GM18511 (cell line): ENCODE data around the gene SPIN1.
"Not testable (repeated sequence)": the region's sequence is repeated elsewhere in the genome, so short reads cannot be mapped to it uniquely, and the experiment has no call there.

Source experiments
- ATAC-seq: cut with Tn5 transposase; IDR thresholded peaks from one replicate; pipeline ENCODE4 v1.9.1; 2021; ENCODE audit warnings: mild to moderate bottlenecking, moderate library complexity; ENCODE audit not compliant: unreplicated experiment

The SPIN1 gene

GRCh38 chr9:88388203-88388885 is at the start of gene SPIN1:
Gene SPIN1, plus strand, starts transcription at chr9:88388444. Its CDS starts 38,096 bp downstream, at chr9:88426540.
- peak; percentile 85 for ATAC-seq

GRCh38 chr9:88339317-88339716 is 48.9 kb upstream of the SPIN1 start:
- ATAC-seq, result no peak

DNA sequence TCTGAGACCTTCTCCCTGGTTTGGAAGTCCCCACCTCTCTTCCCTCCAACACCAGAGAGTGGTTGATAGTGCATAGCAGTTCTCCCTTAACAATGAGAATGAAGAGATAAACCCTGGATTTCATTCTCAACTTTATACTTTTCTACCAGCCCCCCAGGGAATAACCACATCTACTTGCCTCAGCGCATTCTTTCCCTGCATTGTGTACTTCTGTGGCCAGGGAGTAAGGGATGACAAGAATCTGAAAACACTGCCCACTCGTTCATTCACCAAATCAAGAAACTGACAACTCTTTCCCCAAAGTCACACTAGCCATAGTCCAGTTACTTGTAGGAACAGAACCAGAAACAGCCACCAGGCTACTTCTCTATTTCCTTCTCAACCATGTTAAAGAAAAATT is 46.0 kb upstream of the SPIN1 start:
- no peak for ATAC-seq

DNA sequence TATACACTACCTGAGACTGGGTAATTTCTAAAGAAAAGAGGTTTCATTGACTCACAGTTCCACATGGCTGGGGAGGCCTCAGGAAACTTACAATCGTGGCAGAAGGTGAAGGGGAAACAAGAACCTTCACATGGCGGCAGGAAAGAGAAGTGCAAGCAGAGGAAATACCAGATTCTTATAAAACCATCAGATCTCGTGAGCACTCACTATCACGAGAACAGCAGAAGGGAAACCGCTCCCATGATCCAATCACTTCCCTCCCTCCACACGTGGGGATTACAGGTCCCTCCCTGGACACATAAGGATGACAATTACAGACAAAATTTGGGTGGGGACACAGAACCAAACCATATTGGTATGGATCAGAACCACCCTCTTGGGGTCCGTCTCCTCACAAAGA is 44.2 kb upstream of the SPIN1 start:
- ATAC-seq, result no peak

GRCh38 chr9:88350354-88350753 is 37.9 kb upstream of the SPIN1 start:
- not testable (repeated sequence) for ATAC-seq

GRCh38 chr9:88355166-88355565 is 33.1 kb upstream of the SPIN1 start:
- ATAC-seq, result no peak

GRCh38 chr9:88357250-88357649 is 31.0 kb upstream of the SPIN1 start:
- ATAC-seq, result not testable (repeated sequence)

- no peak for ATAC-seq
These were observed 29.5 kb upstream of the SPIN1 start for GRCh38 chr9:88358723-88359122.

GRCh38 chr9:88359974-88360373 is 28.3 kb upstream of the SPIN1 start:
- no peak for ATAC-seq

DNA sequence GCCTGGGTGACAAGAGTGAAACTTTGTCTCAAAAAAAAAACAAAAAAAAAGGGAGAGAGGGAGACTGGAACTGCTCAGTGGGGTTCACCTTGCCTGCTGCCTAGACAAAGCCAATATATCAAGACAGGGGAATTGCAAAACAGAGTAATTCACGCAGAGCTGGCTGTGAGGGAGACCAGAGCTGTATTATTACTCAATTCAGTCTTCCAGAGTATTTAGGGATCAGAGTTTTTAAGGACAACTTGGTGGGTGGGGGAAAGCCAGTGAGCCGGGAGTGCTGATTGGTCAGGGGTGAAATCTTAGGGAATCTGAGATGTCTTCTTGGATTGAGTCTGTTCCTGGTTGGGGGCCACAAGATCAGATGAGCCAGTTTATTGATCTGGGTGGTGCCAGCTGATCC is 25.6 kb upstream of the SPIN1 start:
- no peak for ATAC-seq

DNA sequence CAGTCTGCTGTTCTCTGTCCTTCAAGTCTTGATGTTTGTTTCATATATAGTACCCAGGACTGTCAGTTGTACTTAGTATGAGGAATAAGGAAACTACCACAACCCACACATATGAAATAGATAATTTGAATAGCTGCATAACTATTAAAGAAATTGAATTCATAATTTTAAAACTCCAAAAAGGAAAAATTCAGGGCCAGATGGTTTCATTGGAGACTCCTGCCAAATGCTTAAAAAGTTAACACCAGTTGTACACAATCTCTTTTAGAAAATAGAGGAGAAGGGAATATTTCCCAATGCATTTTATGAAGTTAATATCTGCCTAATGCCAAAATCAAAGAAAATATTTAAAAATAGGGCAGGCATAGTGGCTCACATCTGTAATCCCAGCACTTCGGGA is 24.6 kb upstream of the SPIN1 start:
- no peak for ATAC-seq

- no peak for ATAC-seq
These were observed 23.5 kb upstream of the SPIN1 start for GRCh38 chr9:88364706-88365105.

DNA sequence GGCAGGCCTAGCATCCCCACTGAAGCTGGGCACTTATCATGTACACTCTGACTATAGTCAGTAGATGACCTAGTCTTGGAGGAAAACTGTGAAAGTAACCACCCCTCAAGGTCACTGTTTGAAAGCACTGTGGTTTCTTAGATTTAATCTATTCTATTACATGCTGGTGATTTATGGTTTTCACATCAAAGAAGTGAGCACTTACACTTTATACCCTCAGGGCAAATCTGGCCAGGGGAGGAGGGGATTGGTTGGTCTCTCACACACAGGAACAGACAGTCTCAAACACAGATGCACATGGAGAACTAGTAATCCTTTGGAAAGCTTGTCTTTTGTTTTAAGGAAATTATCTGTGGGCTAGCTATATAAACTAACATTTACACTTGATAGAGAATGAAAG is 17.9 kb upstream of the SPIN1 start:
- no peak for ATAC-seq

GRCh38 chr9:88372103-88372654 is 16.1 kb upstream of the SPIN1 start:
- ATAC-seq, result no peak

- no peak for ATAC-seq
These were observed 15.2 kb upstream of the SPIN1 start for GRCh38 chr9:88373045-88373444.

- ATAC-seq, result no peak
These were observed 9.9 kb upstream of the SPIN1 start for GRCh38 chr9:88378317-88378716.

DNA sequence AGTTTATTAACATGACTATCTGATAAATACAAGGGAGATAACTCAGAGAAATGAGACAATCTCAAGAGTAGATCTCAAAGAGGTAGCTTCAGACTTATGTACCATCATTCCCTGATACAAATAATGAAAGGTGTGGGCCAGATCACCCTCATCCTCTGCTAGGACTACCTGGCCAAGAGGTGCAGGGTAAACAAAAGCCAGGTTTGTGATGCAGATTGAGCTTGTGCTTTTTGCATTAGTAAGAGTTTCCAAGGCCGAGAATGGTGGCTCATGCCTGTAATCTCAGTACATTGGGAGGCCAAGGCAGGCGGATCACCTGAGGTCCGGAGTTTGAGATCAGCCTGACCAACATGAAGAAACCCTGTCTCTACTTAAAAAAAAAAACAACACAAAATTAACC is 8.9 kb upstream of the SPIN1 start:
- no peak for ATAC-seq

GRCh38 chr9:88380118-88380517 is 8.1 kb upstream of the SPIN1 start:
- ATAC-seq, result no peak

- ATAC-seq, result not testable (repeated sequence)
These were observed 6.9 kb upstream of the SPIN1 start for GRCh38 chr9:88381322-88381721.

DNA sequence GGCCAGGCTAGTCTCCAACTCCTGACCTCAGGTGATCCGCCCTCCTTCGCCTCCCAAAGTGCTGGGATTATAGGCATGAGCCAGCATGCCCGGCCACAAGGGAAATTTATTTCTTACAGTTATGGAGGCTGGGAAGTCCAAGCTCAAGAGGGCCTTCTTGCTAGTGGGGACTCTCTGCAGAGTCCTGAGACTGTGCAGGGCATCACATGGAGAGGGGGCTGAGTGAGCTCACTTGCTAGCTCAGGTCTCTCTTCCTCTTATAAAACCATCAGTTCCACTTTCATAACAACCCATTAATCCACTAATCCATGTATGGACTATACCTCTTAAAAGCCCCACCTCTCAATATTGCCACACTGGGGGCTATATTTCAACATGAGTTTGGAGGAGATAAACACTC is 5.1 kb upstream of the SPIN1 start:
- no peak for ATAC-seq

DNA sequence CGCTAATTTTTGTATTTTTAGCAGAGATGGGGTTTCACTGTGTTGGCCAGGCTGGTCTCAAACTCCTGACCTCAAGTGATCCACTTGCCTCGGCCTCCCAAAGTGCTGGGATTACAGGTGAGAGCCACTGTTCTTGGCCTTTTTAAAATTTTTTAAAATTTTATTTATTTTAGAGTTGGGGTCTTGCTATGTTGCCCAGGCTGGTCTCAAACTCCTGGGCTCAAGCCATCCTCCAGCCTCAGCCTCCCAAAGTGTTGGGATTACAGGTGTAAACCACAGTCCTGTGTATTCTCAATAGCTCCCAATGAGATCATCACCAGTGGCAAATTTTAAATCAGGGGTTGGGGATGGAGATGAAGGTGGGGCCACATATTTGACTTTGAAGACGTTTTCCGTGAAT is 2.1 kb upstream of the SPIN1 start:
- ATAC-seq, result not testable (repeated sequence)

- peak; percentile 0 for ATAC-seq
These were observed 1.1 kb upstream of the SPIN1 start for GRCh38 chr9:88387036-88387551.
